Measurements from ENCODE around the gene RGS10.

RGS10 gene

GRCh38 chr10:119494236-119495020, 48.1 kb downstream of the RGS10 start:
- POLR2A ChIA-PET, result interaction anchor here (1.7 kb wide), 1 partner anchor 48 kb away, joined by 4 read pairs; the partner anchor contains the start of gene RGS10
- CTCF ChIA-PET, result interaction anchor here (1.0 to 2.7 kb wide), 7 partner anchors 15 to 295 kb away, joined by 3 to 11 read pairs (median 3); no protein-coding TSS in a partner anchor
- TF ChIP-seq CTCF (IDR thresholded peaks at IDR 0.05; ENCODE audit: insufficient read depth, low read length, missing control alignments), result no peak
- no peak overlapping the region for H3K4me3 ChIP-seq (ENCODE audit: low read depth, low read length)
- no peak for DNase-seq (ENCODE audit: low read depth, low spot score)

GRCh38 chr10:119493155-119493554, 49.4 kb downstream of the RGS10 start:
- no peak overlapping the region for H3K4me3 ChIP-seq (ENCODE audit: low read depth, low read length)
- ChIA-PET CTCF (interaction anchor here (1.6 to 2.7 kb wide), 2 partner anchors 50 to 294 kb away, joined by 3 to 11 read pairs; no protein-coding TSS in a partner anchor), POLR2A (interaction anchor here (1.7 kb wide), 1 partner anchor 49 kb away, joined by 4 read pairs; the partner anchor contains the start of gene RGS10)
- TF ChIP-seq CTCF (IDR thresholded peaks at IDR 0.05; ENCODE audit: insufficient read depth, low read length, missing control alignments), result no peak
- DNase-seq (ENCODE audit: low read depth, low spot score), result no peak

- no peak for TF ChIP-seq CTCF (IDR thresholded peaks at IDR 0.05; ENCODE audit: insufficient read depth, low read length, missing control alignments)
- CTCF ChIA-PET, result interaction anchor here (6.3 kb wide), 1 partner anchor 293 kb away, joined by 62 read pairs; no protein-coding TSS in a partner anchor
- POLR2A ChIA-PET, result no interaction called here
- H3K4me3 ChIP-seq (ENCODE audit: low read depth, low read length), result no peak overlapping the region
- no peak for DNase-seq (ENCODE audit: low read depth, low spot score)
Measured at GRCh38 chr10:119491966-119492757, 50.4 kb downstream of the RGS10 start.

- CTCF ChIA-PET, result interaction anchor here (0.6 to 6.3 kb wide), 31 partner anchors 8 to 295 kb away, joined by 3 to 62 read pairs (median 3); partner anchors contain the start of genes GRK5 and TIAL1
- TF ChIP-seq CTCF (IDR thresholded peaks at IDR 0.05; ENCODE audit: insufficient read depth, low read length, missing control alignments), result no peak
- POLR2A ChIA-PET, result interaction anchor here (0.6 to 1.0 kb wide), 2 partner anchors 53 to 329 kb away, joined by 3 read pairs; partner anchors contain the start of gene RGS10
- no peak for DNase-seq (ENCODE audit: low read depth, low spot score)
- no peak overlapping the region for H3K4me3 ChIP-seq (ENCODE audit: low read depth, low read length)
Measured at GRCh38 chr10:119489991-119490326, 52.6 kb downstream of the RGS10 start.

GRCh38 chr10:119488675-119489074, 53.8 kb downstream of the RGS10 start:
- no peak overlapping the region for H3K4me3 ChIP-seq (ENCODE audit: low read depth, low read length)
- TF ChIP-seq CTCF (IDR thresholded peaks at IDR 0.05; ENCODE audit: insufficient read depth, low read length, missing control alignments), result no peak
- CTCF ChIA-PET, result interaction anchor here (0.6 to 6.3 kb wide), 12 partner anchors 10 to 289 kb away, joined by 3 to 62 read pairs (median 5); partner anchors contain the start of gene GRK5
- POLR2A ChIA-PET, result no interaction called here
- DNase-seq (ENCODE audit: low read depth, low spot score), result no peak
